ENCODE data around the gene OLFM1. TPM values are rescaled to one million over a fixed set of nuclear protein-coding genes. Genes with fewer than 3 reads are reported as not detected.

OLFM1 gene
- total and polyA plus RNA-seq, 2 of the 4 experiments (the other 2 are of a cell fraction): 0.36 to 0.38 TPM

- Histone ChIP-seq H4K20me1 (ENCODE audit: insufficient read depth, low read length) (no peaks in the 10 kb centered on the region), H4K8ac (ENCODE audit: low read depth in 2 of 2, low read length in 2 of 2) (no peak overlapping the region), H2AFZ (replicated peaks; ENCODE audit: low read length, poor library complexity) (no peak overlapping the region), H3K9me1 (ENCODE audit: insufficient read depth, low read length) (no peaks in the 10 kb centered on the region), H3K4me3 (ENCODE audit: insufficient read depth, low read depth, low read length) (no peak overlapping the region), H3K9me3 (ENCODE audit: control insufficient read depth, insufficient read depth, low read length) (no peaks in the 10 kb centered on the region; the same call in 1 of the 2 replicates), H3K36me3 (ENCODE audit: control insufficient read depth, insufficient read depth, low read length) (no peaks in the 10 kb centered on the region), H3K27me3 (ENCODE audit: control insufficient read depth, insufficient read depth, low read length) (no peaks in the 10 kb centered on the region; the same call in 1 of the 2 replicates), H3K4me1 (ENCODE audit: control insufficient read depth, insufficient read depth, low read length) (no peaks in the 10 kb centered on the region), H2BK15ac (ENCODE audit: low read depth, low read length) (no peak overlapping the region), H3K27ac (ENCODE audit: insufficient read depth, low read length) (no peak overlapping the region), H3K18ac (ENCODE audit: low read depth, low read length) (no peak overlapping the region), H3K4ac (ENCODE audit: low read depth, low read length) (no peak overlapping the region), H3K14ac (replicated peaks; ENCODE audit: low read depth, low read length) (no peak overlapping the region), H3K56ac (ENCODE audit: extremely low read depth, insufficient read depth, low read length) (no peak overlapping the region), H2BK120ac (ENCODE audit: low read depth, low read length) (no peak overlapping the region), H2BK5ac (ENCODE audit: low read depth, low read length, poor library complexity, severe bottlenecking) (no peak overlapping the region), H2AK5ac (ENCODE audit: low read depth, low read length) (no peak overlapping the region), H3K23ac (ENCODE audit: low read depth, low read length) (no peak overlapping the region), H4K5ac (ENCODE audit: low read depth, low read length) (no peak overlapping the region), H4K91ac (ENCODE audit: insufficient read depth, low read depth, low read length) (no peak overlapping the region), H2BK20ac (ENCODE audit: low read depth, low read length) (no peak overlapping the region), H2AK9ac (replicated peaks; ENCODE audit: low read depth, low read length, poor library complexity) (no peak overlapping the region), H3K9ac (ENCODE audit: low read depth, low read length) (no peak overlapping the region), H3K79me1 (ENCODE audit: low read depth in 1 of 2, low read length in 2 of 2) (no peaks in the 10 kb centered on the region), H3K4me2 (ENCODE audit: low read depth, low read length) (no peak overlapping the region)
- ATAC-seq (ENCODE audit: low read depth) (no peak), DNase-seq (no peak)
- in situ Hi-C loops (cut with MboI; ENCODE audit: low sequenced_read_pairs): no loop called here
- intact Hi-C loops (cut with micrococcal nuclease): no loop called here
- dilution Hi-C loops (cut with HindIII; ENCODE audit: low sequenced_read_pairs, unreplicated experiment): no loop called here
- TF ChIP-seq MXI1 (IDR thresholded peaks at IDR 0.05; ENCODE audit: borderline replicate concordance, low read depth, low read length): no peak
- no peak for TF ChIP-seq NFE2L2 (IDR thresholded peaks at IDR 0.05; ENCODE audit: low read depth, low read length)
- TF ChIP-seq POLR2A (IDR thresholded peaks at IDR 0.05; ENCODE audit: low read depth, low read length): no peak
- no peak for TF ChIP-seq MAFK (IDR thresholded peaks at IDR 0.05; ENCODE audit: low read depth, low read length)
- no peak for TF ChIP-seq RCOR1 (IDR thresholded peaks at IDR 0.05; ENCODE audit: insufficient replicate concordance, low read length)
- no peak for TF ChIP-seq BHLHE40 (IDR thresholded peaks at IDR 0.05; ENCODE audit: low read depth, low read length)
- TF ChIP-seq CTCF (conservative IDR thresholded peaks at IDR 0.05; ENCODE audit: low read depth, low read length): no peak
- TF ChIP-seq RFX5 (IDR thresholded peaks at IDR 0.05; ENCODE audit: low read depth, low read length): no peak
- CTCF ChIA-PET: no interaction called here
- WGBS, 2 experiments (ENCODE audit: extremely low coverage in 2 of 2, insufficient read length in 1 of 2): 46% methylated on average over 3 of the region's 4 CpGs; no CpG with 5 or more reads in 1 of the 2 experiments
- no TSS peak for BruUV-seq (replicated peaks)
- POLR2A ChIA-PET (ENCODE audit: unreplicated experiment): no interaction called here
These were observed 22.3 kb upstream of the OLFM1 start for GRCh38 chr9:135065151-135065550.

Measured in IMR-90 (cell line).